ENCODE measurements around the gene PRPF18. TPM values are rescaled to one million over a fixed set of nuclear protein-coding genes. Genes with fewer than 3 reads are reported as not detected.

Gene PRPF18
- total and polyA plus RNA-seq, 2 of the 4 experiments (the other 2 are of a cell fraction) = 10.0 to 16.9 TPM

DNA sequence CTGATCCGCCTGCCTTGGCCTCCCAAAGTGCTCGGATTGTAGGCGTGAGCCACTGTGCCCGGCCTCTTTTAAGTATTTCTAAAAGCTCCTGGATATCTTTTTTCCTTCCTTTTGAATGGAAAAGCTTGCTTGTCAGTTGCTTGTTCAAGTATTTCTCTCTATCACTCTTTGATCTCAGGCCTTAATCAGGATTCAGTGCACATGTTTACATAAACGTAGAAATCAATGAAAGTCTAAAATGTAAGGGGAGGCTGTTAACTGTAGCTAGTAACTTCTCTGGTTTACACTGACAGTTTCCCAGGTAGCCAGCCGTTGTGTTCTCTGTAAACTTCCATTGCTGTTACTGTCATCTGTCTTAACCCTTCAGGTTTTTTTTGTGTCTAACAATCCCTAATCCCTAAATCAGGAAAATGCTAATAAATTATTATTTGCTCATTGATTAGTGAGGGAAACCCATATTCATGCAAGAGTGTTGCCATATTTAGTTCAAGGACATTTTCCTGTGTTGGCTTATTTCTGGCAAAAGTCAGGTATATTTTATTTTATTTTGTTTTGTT, 1.5 kb upstream of the PRPF18 start:
- Histone ChIP-seq H2AK9ac (replicated peaks; ENCODE audit: low read depth, low read length, poor library complexity) (no peak overlapping the region), H2AFZ (replicated peaks; ENCODE audit: low read length, poor library complexity) (no peak overlapping the region), H3K23ac (ENCODE audit: low read depth, low read length) (no peak overlapping the region), H3K27me3 (ENCODE audit: control insufficient read depth, insufficient read depth, low read length) (peaks cover 11% of the 10 kb centered on the region), H4K91ac (ENCODE audit: insufficient read depth, low read depth, low read length) (no peak overlapping the region), H4K20me1 (ENCODE audit: insufficient read depth, low read length) (no peaks in the 10 kb centered on the region), H3K27ac (ENCODE audit: insufficient read depth, low read length) (no peak overlapping the region), H2BK120ac (ENCODE audit: low read depth, low read length) (no peak overlapping the region), H3K9me1 (ENCODE audit: insufficient read depth, low read length) (peaks cover 4% of the 10 kb centered on the region; the same call in 1 of the 2 replicates), H2AK5ac (ENCODE audit: low read depth, low read length) (no peak overlapping the region), H4K8ac (ENCODE audit: low read depth in 2 of 2, low read length in 2 of 2) (no peak overlapping the region), H2BK15ac (ENCODE audit: low read depth, low read length) (no peak overlapping the region), H3K18ac (ENCODE audit: low read depth, low read length) (no peak overlapping the region), H2BK5ac (ENCODE audit: low read depth, low read length, poor library complexity, severe bottlenecking) (no peak overlapping the region), H2BK20ac (ENCODE audit: low read depth, low read length) (no peak overlapping the region), H3K4ac (ENCODE audit: low read depth, low read length) (no peak overlapping the region), H3K9me3 (ENCODE audit: control insufficient read depth, insufficient read depth, low read length) (no peaks in the 10 kb centered on the region), H3K4me3 (ENCODE audit: insufficient read depth, low read depth, low read length) (no peak overlapping the region), H3K9ac (ENCODE audit: low read depth, low read length) (no peak overlapping the region), H3K4me2 (ENCODE audit: low read depth, low read length) (no peak overlapping the region), H3K36me3 (ENCODE audit: control insufficient read depth, insufficient read depth, low read length) (no peaks in the 10 kb centered on the region), H3K56ac (ENCODE audit: extremely low read depth, insufficient read depth, low read length) (no peak overlapping the region), H4K5ac (ENCODE audit: low read depth, low read length) (no peak overlapping the region), H3K14ac (replicated peaks; ENCODE audit: low read depth, low read length) (no peak overlapping the region), H3K79me1 (ENCODE audit: low read depth in 1 of 2, low read length in 2 of 2) (peaks cover 13 to 23% of the 10 kb centered on the region in 2 experiments), H3K4me1 (ENCODE audit: control insufficient read depth, insufficient read depth, low read length) (peaks cover 3% of the 10 kb centered on the region; the same call in 1 of the 2 replicates)
- TF ChIP-seq POLR2A (IDR thresholded peaks at IDR 0.05; ENCODE audit: low read depth, low read length) = no peak
- TF ChIP-seq, protein P1, sequence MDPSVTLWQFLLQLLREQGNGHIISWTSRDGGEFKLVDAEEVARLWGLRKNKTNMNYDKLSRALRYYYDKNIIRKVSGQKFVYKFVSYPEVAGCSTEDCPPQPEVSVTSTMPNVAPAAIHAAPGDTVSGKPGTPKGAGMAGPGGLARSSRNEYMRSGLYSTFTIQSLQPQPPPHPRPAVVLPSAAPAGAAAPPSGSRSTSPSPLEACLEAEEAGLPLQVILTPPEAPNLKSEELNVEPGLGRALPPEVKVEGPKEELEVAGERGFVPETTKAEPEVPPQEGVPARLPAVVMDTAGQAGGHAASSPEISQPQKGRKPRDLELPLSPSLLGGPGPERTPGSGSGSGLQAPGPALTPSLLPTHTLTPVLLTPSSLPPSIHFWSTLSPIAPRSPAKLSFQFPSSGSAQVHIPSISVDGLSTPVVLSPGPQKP (IDR thresholded peaks at IDR 0.05; ENCODE audit: borderline replicate concordance, low read depth, low read length) = no peak
- no peak for TF ChIP-seq CEBPB (IDR thresholded peaks at IDR 0.05; ENCODE audit: low read depth, low read length)
- TF ChIP-seq MXI1 (IDR thresholded peaks at IDR 0.05; ENCODE audit: borderline replicate concordance, low read depth, low read length) = no peak
- ChIA-PET POLR2A (ENCODE audit: unreplicated experiment) (no interaction called here), CTCF (no interaction called here)
- ATAC-seq (ENCODE audit: low read depth) (no peak), DNase-seq (no peak)
- dilution Hi-C loops (cut with HindIII; ENCODE audit: low sequenced_read_pairs, unreplicated experiment) (no loop called here), in situ Hi-C loops (cut with MboI; ENCODE audit: low sequenced_read_pairs) (no loop called here), intact Hi-C loops (cut with micrococcal nuclease) (no loop called here)
- WGBS, 2 experiments (ENCODE audit: extremely low coverage in 2 of 2, insufficient read length in 1 of 2) = 74% methylated on average over 4 of the region's 6 CpGs; no CpG with 5 or more reads in 1 of the 2 experiments
- BruUV-seq (replicated peaks) = no TSS peak

Data from IMR-90 (cell line).